HG03066 (cell line): Measurements from ENCODE around the gene LRP10.
"Not testable (repeated sequence)": the region's sequence is repeated elsewhere in the genome, so short reads cannot be mapped to it uniquely, and the experiment has no call there.

Experiments
- ATAC-seq: cut with Tn5 transposase; IDR thresholded peaks from one replicate; pipeline ENCODE4 v1.9.1; 2021; ENCODE audit warnings: low read depth; ENCODE audit not compliant: unreplicated experiment

Gene LRP10

DNA sequence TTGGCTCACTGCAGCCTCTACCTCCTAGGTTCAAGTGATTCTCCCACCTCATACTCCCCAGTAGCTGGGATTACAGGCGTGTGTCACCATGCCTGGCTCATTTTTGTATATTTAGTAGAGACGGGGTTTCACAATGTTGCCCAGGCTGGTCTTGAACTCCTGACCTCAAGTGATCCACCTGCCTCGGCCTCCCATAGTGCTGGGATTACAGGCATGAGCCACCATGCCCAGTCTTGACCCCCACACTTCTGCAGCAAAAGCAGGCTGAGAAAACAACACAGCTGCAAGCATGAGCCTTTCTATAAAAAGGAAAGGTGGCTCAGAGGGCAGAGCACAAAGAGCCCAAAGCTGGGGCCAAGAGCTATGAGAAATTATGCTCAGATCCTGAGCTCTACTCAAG, 11.2 kb upstream of the LRP10 start:
- ATAC-seq = not testable (repeated sequence)

- ATAC-seq = no peak
These were observed 9.9 kb upstream of the LRP10 start for GRCh38 chr14:22861651-22862050.

DNA sequence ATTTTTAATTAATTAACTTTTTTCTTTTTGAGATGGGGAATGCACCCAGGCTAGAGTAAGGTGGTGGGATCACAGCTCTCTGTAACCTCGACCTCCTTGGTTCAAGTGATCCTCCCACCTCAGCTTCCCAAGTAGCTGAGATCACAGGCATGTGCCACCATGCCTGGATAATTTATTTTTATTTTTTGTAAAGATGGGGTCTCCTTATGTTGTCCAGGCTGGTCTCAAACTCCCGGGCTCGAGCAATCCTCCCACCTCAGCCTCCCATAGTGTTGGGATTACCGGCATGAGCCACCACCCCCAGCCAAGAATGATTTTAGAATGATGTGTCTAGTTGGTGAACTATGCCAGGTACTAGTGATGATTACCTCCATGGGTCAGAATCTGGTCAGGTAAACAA, 6.6 kb upstream of the LRP10 start:
- ATAC-seq = no peak

GRCh38 chr14:22865424-22866405, 5.8 kb upstream of the LRP10 start:
- no peak for ATAC-seq

DNA sequence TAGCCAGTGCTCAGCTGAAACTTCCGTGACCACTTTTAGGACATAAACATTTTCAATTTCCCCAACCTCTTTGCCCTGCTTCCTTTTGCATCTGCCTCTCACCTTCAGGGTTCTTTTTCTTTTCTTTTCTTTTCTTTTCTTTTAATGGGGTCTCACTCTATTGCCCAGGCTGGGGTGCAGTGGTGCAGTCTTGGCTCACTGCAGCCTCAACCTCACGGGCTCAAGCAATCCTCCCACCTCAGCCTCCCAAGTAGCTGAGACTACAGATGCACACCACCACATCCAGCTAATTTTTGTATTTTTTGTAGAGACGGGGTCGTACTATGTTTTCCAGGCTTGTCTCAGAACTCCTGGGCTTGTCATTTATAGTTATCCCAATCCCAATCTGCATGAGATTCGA, 4.7 kb upstream of the LRP10 start:
- no peak for ATAC-seq

GRCh38 chr14:22870811-22871223, 723 bp upstream of the LRP10 start:
- ATAC-seq = peak; percentile 39

GRCh38 chr14:22872033-22872832, 693 bp downstream of the LRP10 start:
- ATAC-seq = peak; percentile 23

- no peak for ATAC-seq
These were observed 1.4 kb downstream of the LRP10 start for GRCh38 chr14:22872833-22873520.

DNA sequence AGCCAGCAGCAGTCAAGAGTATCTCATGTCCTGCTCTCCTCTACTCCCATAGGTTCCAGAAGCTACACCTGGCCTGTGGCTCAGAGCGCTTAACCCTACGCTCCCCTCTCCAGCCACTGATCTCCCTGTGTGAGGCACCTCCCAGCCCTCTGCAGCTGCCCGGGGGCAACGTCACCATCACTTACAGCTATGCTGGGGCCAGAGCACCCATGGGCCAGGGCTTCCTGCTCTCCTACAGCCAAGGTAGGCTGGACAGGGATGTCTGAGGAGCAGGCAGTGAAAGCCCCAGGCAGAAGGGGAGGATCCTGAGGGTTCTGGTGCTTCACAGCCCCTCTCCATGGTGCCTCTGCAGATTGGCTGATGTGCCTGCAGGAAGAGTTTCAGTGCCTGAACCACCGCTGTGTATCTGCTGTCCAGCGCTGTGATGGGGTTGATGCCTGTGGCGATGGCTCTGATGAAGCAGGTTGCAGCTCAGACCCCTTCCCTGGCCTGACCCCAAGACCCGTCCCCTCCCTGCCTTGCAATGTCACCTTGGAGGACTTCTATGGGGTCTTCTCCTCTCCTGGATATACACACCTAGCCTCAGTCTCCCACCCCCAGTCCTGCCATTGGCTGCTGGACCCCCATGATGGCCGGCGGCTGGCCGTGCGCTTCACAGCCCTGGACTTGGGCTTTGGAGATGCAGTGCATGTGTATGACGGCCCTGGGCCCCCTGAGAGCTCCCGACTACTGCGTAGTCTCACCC, 3.6 kb downstream of the LRP10 start:
- ATAC-seq = no peak

- ATAC-seq = no peak
These were observed 4.3 kb downstream of the LRP10 start for GRCh38 chr14:22875748-22876319.

- no peak for ATAC-seq
These were observed 5.5 kb downstream of the LRP10 start for GRCh38 chr14:22877000-22877501.

DNA sequence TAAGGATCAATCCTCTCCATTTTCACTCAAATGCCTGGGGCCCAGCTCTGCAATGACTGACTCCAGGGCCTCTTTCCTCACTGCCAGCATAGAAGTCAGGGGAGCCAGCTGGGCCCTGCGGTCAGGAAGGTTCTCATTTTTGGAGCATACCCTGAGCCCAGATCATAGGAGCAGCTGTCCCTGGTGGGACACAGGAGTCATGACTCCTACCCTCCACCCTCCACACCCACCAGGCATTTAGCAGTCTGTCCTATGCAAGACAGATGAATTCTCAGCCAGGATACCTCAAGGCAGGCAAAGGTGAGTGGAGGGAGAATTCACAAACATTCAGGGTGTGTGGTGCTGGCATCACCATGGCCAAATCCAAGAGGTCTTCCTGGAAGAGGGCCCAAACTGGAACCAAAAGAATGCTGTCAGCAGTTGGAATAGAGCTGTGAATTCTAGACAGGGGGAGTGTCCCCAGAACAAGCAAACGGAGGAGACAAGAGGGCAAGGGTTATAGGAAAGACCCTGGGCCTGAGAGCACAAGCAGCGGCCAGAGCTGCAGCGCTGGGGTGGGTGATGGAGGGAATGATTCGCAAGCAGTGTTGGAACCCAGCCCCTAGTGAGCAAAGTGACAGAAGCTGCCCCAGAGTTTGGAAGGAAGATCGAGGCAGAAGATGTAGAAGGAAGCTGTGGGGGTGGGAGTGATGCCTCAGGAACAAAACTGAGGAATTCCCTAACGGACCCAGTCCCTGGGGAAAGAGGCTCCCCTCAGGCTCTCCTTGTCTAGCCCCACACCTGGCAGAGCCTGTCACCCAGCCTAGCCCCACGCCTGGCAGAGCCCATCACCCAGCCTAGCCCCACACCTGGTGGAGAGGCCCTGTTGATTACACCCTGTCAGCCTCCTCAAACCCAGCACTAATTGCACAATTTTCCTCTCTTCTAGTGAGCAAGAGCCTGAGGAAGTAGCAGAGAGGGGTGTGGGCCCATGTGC, 7.0 kb downstream of the LRP10 start:
- no peak for ATAC-seq

DNA sequence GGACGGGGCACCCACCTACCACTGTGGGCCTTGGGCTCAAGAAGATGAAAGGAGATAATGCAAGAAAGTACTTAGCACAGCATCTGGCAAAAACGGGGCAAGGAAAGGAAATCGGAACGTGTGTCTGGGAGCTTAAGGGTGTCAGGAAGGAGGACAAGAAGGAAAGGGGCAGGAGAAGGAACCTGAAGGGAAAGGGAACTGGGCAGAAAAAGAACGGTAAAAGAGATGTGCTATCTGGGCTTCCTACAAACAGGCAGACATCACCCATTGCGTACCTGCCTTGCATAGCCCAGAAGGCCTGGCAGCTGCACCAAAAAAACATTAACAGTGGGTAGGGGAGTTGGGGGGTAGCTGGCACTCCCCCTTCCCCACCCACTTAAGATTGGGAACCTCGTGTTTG, 10.5 kb downstream of the LRP10 start:
- no peak for ATAC-seq

- no peak for ATAC-seq
These were observed 11.1 kb downstream of the LRP10 start for GRCh38 chr14:22882529-22883172.

GRCh38 chr14:22883173-22883976, 11.8 kb downstream of the LRP10 start, which contains the start of gene REM2:
TSS of gene REM2 (plus strand) at chr14:22883222. CDS start at chr14:22883288, 66 bp downstream.
- ATAC-seq = no peak

DNA sequence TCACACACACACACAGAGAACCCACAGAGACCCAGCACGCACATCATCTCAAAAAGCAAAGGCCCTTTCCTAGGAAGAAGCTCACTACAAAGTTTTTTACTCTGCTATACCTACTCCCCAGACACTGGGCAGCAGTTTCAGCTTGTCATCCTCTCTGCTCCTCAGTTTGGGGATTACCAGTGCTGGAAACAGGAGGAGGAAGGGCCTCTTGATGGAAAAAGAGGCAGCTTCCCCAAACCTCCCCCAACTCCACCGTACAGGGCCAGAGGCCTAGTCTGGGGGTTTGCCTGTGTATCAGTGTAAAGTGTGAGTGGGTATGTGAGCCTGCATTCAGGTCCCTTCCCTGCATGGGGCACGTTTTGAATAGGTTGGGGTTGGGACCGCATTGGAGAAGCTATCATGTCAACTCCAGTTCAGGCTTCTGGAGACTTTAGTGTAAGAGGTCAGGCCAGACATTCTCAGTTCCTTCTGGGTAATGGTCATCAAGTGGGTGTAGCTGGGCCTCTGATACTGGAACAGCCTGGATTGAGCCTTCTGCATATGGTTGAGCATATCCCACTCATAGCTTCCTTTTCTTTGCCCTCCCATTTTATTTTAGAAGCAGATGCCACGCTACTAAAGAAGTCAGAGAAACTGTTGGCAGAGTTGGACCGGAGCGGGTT, 12.7 kb downstream of the LRP10 start:
- no peak for ATAC-seq
